Neutrophil (primary cell): Measurements from ENCODE around the gene NHERF2.

Experiments
- H3K27ac ChIP-seq: fragments of 200-600 bp; sonication (generic); 2 replicates; pipeline ENCODE4 v1.5.1; 2016; ENCODE audit warnings: mild to moderate bottlenecking, moderate library complexity
- H3K27me3 ChIP-seq: fragments of 200-600 bp; sonication (generic); 2 replicates; pipeline ENCODE4 v1.6.0; 2016; ENCODE audit warnings: mild to moderate bottlenecking
- H3K36me3 ChIP-seq: fragments of 200-600 bp; sonication (generic); 2 replicates; pipeline ENCODE4 v1.5.1; 2017
- H3K4me1 ChIP-seq, 2 experiments: fragments of 200-600 bp in 1 of 2; sonication (generic) in 1 of 2; 1 replicate in 1 of 2; 2 replicates in 1 of 2; pipeline versions ENCODE4 v1.5.1 to v1.6.1; 2013 to 2016; ENCODE audit warnings: low read depth in 1 of 2, low read length in 1 of 2, mild to moderate bottlenecking in 1 of 2, moderate library complexity in 1 of 2; ENCODE audit not compliant: control insufficient read depth in 1 of 2, insufficient read depth in 1 of 2
- H3K4me3 ChIP-seq, 2 experiments: fragments of 200-600 bp in 1 of 2; sonication (generic) in 1 of 2; 1 replicate in 1 of 2; 2 replicates in 1 of 2; pipeline ENCODE4 v1.5.1; 2013 to 2016; ENCODE audit warnings: low read depth in 1 of 2, low read length in 1 of 2, mild to moderate bottlenecking in 1 of 2, moderate library complexity in 1 of 2
- H3K9me3 ChIP-seq: fragments of 200-600 bp; sonication (generic); 2 replicates; pipeline ENCODE4 v1.5.1; 2016
- CTCF ChIP-seq: fragments of 200-600 bp; sonication (generic); IDR thresholded peaks from 2 replicates; pipeline ENCODE4 v1.5.1; 2016; ENCODE audit warnings: antibody characterized with exemption

Gene NHERF2

GRCh38 chr16:2026461-2027023, at the start of gene NHERF2:
NHERF2 (plus strand) TSS chr16:2026902; CDS start chr16:2027006, 104 bp downstream.
- TF ChIP-seq CTCF = no peak
- no peaks in the 10 kb centered on the region for H3K36me3 ChIP-seq
- H3K27me3 ChIP-seq = peaks cover 87% of the 10 kb centered on the region
- H3K4me1 ChIP-seq = peaks cover 10 to 22% of the 10 kb centered on the region in 2 experiments
- H3K9me3 ChIP-seq = no peaks in the 10 kb centered on the region
- no peak within 1 kb of the TSS for H3K4me3 ChIP-seq
- no peak within 1 kb of the TSS for H3K27ac ChIP-seq

DNA sequence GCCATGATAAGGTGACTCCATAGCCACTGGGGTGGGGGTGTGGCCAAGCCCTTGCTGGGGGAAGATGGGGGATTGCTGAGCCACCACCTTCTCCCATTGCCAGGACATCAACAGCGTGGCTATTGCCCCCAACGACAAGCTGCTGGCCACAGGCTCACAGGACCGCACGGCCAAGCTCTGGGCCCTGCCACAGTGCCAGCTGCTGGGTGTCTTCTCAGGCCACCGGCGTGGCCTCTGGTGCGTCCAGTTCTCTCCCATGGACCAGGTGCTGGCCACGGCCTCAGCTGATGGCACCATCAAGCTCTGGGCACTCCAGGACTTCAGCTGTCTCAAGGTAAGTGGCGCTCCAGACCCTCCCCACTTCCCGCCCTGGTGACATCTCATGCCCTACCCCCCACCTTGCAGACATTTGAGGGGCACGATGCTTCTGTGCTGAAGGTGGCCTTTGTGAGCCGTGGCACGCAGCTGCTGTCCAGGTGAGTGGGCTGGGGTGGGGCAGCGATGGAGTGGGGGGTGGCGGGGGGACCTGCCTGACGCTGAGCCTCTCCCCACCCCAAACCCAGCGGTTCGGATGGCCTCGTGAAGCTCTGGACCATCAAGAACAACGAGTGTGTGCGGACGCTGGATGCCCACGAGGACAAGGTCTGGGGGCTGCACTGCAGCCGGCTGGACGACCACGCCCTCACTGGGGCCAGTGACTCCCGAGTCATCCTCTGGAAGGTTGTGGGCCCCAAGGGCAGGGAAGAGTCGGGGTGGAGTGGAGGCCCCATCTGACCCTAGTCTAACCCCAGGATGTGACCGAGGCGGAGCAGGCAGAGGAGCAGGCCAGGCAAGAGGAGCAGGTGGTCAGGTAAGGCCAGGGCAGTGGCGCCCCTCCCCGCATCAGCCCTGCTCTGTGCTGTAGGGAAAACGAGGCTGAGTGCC, 49.5 kb upstream of the NHERF2 start:
- peaks cover 41% of the 10 kb centered on the region for H3K36me3 ChIP-seq
- no peak overlapping the region for H3K27ac ChIP-seq
- peaks cover 8% of the 10 kb centered on the region in 2 experiments for H3K4me1 ChIP-seq
- TF ChIP-seq CTCF = no peak
- no peaks in the 10 kb centered on the region for H3K9me3 ChIP-seq
- peaks cover 46% of the 10 kb centered on the region for H3K27me3 ChIP-seq
- H3K4me3 ChIP-seq = no peak overlapping the region

DNA sequence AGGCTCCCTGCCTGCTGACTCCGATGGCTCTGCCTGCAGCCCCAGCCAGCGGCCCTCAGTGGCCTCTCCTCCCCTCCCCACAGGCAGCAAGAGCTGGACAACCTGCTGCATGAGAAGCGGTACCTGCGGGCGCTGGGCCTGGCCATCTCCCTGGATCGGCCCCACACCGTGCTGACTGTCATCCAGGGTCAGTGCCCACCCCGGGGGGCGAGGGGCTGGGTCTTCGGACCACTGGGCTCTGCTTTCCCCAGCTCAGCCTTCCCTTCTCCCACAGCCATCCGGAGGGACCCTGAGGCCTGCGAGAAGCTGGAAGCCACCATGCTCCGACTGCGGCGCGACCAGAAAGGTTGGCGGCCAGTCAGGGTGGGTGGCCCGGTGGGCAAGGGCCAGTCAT, 48.8 kb upstream of the NHERF2 start:
- Histone ChIP-seq H3K4me1 (peaks cover under 1 to 2% of the 10 kb centered on the region in 2 experiments), H3K4me3 (no peak overlapping the region), H3K9me3 (no peaks in the 10 kb centered on the region), H3K36me3 (peaks cover 41% of the 10 kb centered on the region), H3K27ac (no peak overlapping the region), H3K27me3 (peaks cover 52% of the 10 kb centered on the region)
- no peak for TF ChIP-seq CTCF

DNA sequence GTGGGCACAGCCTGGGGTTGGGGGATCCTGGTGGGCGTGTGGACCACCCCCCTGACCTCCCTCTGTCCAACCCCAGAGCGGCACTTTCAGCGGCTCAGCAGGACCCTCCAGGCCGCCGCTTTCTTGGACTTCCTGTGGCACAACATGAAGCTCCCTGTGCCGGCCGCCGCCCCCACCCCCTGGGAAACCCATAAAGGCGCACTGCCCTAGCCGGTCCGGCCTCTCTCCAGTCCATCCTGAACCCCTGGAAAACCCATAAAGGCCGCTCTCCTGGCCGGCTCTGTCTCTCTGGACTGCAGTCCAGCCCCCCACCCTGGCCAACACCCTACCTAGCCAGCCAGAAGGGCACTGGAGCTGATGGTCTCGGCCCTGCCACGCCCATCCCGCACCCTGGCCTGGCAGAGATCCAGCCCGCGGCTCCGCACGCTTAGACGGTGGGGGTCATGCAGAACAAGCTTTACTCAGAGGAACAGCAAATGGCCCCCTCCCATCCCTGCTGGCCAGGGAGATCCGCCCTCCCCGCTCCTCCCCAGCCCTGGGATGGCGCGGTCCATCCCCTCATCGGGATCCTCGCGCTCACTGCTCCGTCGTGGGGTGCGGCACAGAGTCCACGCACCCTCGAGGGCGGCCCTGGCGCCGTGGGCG, 48.1 kb upstream of the NHERF2 start:
- TF ChIP-seq CTCF = no peak
- Histone ChIP-seq H3K4me3 (no peak overlapping the region), H3K27ac (no peak overlapping the region), H3K9me3 (no peaks in the 10 kb centered on the region), H3K27me3 (peaks cover 59% of the 10 kb centered on the region), H3K36me3 (peaks cover 41% of the 10 kb centered on the region), H3K4me1 (peaks cover 7% of the 10 kb centered on the region in 2 experiments)

DNA sequence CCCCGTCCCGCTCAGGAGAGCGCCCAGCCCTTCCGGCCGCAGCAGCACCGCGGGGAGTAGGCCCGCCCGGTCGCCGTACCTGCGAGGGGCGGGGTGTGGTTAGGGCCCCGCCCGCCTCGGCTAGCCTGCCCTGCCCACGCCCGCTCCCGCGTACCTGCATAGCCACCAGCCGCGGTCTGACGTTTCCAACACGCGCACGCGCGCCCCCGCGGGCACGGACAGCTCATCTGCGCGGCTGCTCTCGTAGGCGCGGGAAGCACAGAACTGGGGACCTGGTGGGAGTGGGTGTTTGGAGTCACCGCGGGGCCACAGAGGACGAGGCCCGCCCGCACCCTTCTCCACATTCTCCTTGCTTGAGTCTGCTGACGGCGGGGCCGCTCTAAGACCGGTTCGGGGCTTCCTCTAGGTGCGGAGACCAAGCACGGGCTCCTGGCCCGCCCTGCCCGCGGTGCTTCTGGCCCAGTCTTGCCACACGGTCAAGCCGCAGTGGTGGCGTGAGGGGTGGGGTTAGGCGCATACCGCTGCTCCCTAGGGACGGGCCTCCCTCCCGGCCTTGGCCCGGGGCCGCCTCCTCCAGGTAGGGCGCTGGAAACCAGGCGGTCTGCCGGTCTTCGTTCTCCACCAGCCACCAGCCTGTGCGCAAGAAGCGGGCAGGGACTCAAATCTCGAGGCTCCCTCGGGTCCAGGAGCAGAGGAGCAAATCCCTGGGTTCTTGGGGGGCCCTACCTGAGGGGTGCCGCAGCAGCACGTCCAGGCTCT, 47.3 kb upstream of the NHERF2 start:
- H3K27ac ChIP-seq = no peak overlapping the region
- peaks cover 40% of the 10 kb centered on the region for H3K36me3 ChIP-seq
- no peak for TF ChIP-seq CTCF
- peaks cover 61% of the 10 kb centered on the region for H3K27me3 ChIP-seq
- H3K4me1 ChIP-seq = peaks cover 9 to 12% of the 10 kb centered on the region in 2 experiments
- no peak overlapping the region for H3K4me3 ChIP-seq
- no peaks in the 10 kb centered on the region for H3K9me3 ChIP-seq
